Spleen (tissue), 7 donors: ENCODE results near the gene BBS7.

Experiments used
- CTCF ChIP-seq, 11 experiments: fragments of 200-600 bp in 7 of 11; fragments of 450-650 bp in 4 of 11; sonication (generic) in 4 of 11; IDR thresholded peaks in 8 of 11; conservative IDR thresholded peaks in 3 of 11; 1 replicate in 7 of 11; 2 replicates in 4 of 11; pipeline versions ENCODE4 v1.4.0 to v1.8.0; 2016 to 2021; ENCODE audit warnings: antibody characterized with exemption in 11 of 11, inconsistent platforms in 4 of 11, mild to moderate bottlenecking in 1 of 11
- POLR2A ChIP-seq, 3 donors: fragments of 450-650 bp; IDR thresholded peaks; one replicate each; pipeline ENCODE4 v1.5.1; 2017; ENCODE audit warnings: antibody characterized with exemption in 3 of 3, mild to moderate bottlenecking in 1 of 3
- POLR2AphosphoS5 ChIP-seq, 3 donors: sonication (generic); formaldehyde crosslinking; IDR thresholded peaks; one replicate each; pipeline ENCODE4 v1.5.1; 2017; ENCODE audit warnings: antibody characterized with exemption in 3 of 3
- donor health status: DM: no; HTN: no; CAD: no; lungs with moderate emphysema.
- donor health status: DM: no; HTN: no; CAD: no.
- donor health status: DM: no; HTN: no; CAD: no.

- TF ChIP-seq POLR2A (IDR thresholded peaks at IDR 0.05) (no peak), CTCF (IDR thresholded peaks at IDR 0.05 in 8 of 11, conservative IDR thresholded peaks at IDR 0.05 in 3 of 11) (no peak), POLR2AphosphoS5 (IDR thresholded peaks at IDR 0.05) (no peak)
Measured at GRCh38 chr4:121777625-121778024, 92.6 kb downstream of the BBS7 start.
